ENCODE data around the gene SLC25A29.

DNA sequence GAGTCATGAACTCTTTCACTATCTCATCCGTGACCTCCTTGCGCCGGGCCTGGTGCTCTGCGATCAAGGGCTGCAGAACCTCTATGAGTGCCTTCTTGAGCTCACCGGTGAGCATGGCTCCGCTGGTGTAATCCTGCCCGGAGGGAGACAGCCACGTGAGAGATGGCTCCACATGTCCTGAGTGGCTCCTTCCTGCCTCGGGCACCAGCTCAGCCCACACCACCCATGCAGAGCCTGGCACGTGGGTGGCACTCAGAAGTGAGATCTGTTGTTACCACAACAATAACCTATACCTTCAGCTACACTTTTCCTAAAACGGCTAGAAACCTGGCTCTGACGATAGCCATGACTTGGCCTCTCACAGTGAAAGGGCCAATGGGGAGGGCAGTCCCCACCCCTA, 28.7 kb upstream of the SLC25A29 start:
- TF ChIP-seq, protein P1, sequence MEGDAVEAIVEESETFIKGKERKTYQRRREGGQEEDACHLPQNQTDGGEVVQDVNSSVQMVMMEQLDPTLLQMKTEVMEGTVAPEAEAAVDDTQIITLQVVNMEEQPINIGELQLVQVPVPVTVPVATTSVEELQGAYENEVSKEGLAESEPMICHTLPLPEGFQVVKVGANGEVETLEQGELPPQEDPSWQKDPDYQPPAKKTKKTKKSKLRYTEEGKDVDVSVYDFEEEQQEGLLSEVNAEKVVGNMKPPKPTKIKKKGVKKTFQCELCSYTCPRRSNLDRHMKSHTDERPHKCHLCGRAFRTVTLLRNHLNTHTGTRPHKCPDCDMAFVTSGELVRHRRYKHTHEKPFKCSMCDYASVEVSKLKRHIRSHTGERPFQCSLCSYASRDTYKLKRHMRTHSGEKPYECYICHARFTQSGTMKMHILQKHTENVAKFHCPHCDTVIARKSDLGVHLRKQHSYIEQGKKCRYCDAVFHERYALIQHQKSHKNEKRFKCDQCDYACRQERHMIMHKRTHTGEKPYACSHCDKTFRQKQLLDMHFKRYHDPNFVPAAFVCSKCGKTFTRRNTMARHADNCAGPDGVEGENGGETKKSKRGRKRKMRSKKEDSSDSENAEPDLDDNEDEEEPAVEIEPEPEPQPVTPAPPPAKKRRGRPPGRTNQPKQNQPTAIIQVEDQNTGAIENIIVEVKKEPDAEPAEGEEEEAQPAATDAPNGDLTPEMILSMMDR (conservative IDR thresholded peaks at IDR 0.05 in 1 of 2, IDR thresholded peaks at IDR 0.05 in 1 of 2; ENCODE audit: low read depth in 1 of 2, low read length in 2 of 2): no peak
- no peak for TF ChIP-seq EZH2 (IDR thresholded peaks at IDR 0.05; ENCODE audit: low read length, missing control alignments)
